IPS DF 4.7 (cell line): Measurements from ENCODE around the gene GNG7.
"Not testable (repeated sequence)": the region's sequence is repeated elsewhere in the genome, so short reads cannot be mapped to it uniquely, and the experiment has no call there.

ENCODE experiments used
- DNase-seq: peaks from one replicate; pipeline ENCODE4 v3.0.0-alpha.2; 2013; ENCODE audit warnings: low spot score; ENCODE audit errors: extremely low read depth

The GNG7 gene

GRCh38 chr19:2517881-2518601 is 184.5 kb downstream of the GNG7 start:
- DNase-seq: no peak

- DNase-seq: no peak
Measured at GRCh38 chr19:2516727-2517126, 185.8 kb downstream of the GNG7 start.

GRCh38 chr19:2514981-2515518 is 187.4 kb downstream of the GNG7 start:
- no peak for DNase-seq

GRCh38 chr19:2512523-2513431 is 189.7 kb downstream of the GNG7 start:
- no peak for DNase-seq

- DNase-seq: no peak
Measured at GRCh38 chr19:2511991-2512390, 190.5 kb downstream of the GNG7 start.

- no peak for DNase-seq
Measured at GRCh38 chr19:2511570-2511969, 190.9 kb downstream of the GNG7 start.

- DNase-seq: no peak
Measured at GRCh38 chr19:2509096-2509495, 193.4 kb downstream of the GNG7 start.

- DNase-seq: no peak
Measured at GRCh38 chr19:2507109-2507508, 195.4 kb downstream of the GNG7 start.

- DNase-seq: not testable (repeated sequence)
Measured at GRCh38 chr19:2506656-2507055, 195.8 kb downstream of the GNG7 start.

GRCh38 chr19:2503521-2504109 is 198.9 kb downstream of the GNG7 start:
- DNase-seq: no peak

- no peak for DNase-seq
Measured at GRCh38 chr19:2500841-2501261, 201.6 kb downstream of the GNG7 start.

- DNase-seq: no peak
Measured at GRCh38 chr19:2500156-2500555, 202.3 kb downstream of the GNG7 start.

- no peak for DNase-seq
Measured at GRCh38 chr19:2497186-2497585, 205.3 kb downstream of the GNG7 start.

- DNase-seq: no peak
Measured at GRCh38 chr19:2495651-2496316, 206.7 kb downstream of the GNG7 start.

GRCh38 chr19:2495130-2495641 is 207.3 kb downstream of the GNG7 start:
- no peak for DNase-seq

GRCh38 chr19:2494447-2495129 is 207.9 kb downstream of the GNG7 start:
- no peak for DNase-seq

GRCh38 chr19:2494084-2494446 is 208.4 kb downstream of the GNG7 start:
- DNase-seq: no peak

- not testable (repeated sequence) for DNase-seq
Measured at GRCh38 chr19:2493448-2493847, 209.0 kb downstream of the GNG7 start.

GRCh38 chr19:2492870-2493269 is 209.6 kb downstream of the GNG7 start:
- DNase-seq: no peak

- no peak for DNase-seq
Measured at GRCh38 chr19:2491130-2491801, 211.2 kb downstream of the GNG7 start.
